ENCODE data around the gene UBE2J1.

DNA sequence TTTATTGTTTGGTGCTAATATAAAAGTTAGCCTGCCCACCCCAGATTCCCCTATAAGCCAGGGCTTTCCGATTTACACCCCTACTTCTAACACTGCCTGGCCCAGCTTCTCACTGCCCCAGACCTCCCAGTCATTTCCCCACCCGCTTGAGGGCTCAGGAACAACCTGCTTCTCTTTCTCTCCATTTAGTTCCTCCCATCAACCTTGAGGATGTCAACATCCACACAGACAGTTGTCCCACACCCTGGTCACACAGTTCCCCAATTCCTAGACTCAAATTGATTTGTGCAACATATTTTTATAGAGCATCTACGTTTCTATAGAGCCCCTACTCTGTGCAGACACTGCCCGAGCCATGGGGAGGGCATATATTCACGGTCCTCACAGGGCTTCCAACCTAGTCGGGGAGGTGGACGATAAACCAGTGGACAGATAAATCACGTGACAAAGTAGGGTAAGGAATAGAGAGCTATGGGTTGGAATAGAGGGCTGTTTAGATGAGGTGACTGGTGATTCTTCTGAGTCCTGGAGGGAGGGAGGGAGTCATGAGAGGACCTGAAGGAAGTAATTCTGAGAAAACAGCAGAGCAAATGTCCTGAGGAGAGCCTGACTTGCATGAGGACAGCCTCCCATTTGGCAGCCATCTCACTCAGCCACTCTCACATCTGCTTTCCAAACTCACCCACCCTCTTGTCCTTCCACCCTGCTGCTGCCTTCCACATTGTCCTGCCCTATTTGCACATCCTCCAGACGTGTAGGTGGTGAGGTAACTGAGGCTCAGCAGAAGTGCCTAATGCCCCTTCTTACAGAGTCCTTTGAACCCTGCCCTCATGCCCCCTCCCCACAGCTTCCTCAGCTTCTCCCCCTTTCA is 43.8 kb downstream of the UBE2J1 start:
- TF ChIP-seq, protein P1, sequence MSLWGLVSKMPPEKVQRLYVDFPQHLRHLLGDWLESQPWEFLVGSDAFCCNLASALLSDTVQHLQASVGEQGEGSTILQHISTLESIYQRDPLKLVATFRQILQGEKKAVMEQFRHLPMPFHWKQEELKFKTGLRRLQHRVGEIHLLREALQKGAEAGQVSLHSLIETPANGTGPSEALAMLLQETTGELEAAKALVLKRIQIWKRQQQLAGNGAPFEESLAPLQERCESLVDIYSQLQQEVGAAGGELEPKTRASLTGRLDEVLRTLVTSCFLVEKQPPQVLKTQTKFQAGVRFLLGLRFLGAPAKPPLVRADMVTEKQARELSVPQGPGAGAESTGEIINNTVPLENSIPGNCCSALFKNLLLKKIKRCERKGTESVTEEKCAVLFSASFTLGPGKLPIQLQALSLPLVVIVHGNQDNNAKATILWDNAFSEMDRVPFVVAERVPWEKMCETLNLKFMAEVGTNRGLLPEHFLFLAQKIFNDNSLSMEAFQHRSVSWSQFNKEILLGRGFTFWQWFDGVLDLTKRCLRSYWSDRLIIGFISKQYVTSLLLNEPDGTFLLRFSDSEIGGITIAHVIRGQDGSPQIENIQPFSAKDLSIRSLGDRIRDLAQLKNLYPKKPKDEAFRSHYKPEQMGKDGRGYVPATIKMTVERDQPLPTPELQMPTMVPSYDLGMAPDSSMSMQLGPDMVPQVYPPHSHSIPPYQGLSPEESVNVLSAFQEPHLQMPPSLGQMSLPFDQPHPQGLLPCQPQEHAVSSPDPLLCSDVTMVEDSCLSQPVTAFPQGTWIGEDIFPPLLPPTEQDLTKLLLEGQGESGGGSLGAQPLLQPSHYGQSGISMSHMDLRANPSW (CRISPR knock-in tag; IDR thresholded peaks at IDR 0.05): no peak
- TF ChIP-seq CHD2 (IDR thresholded peaks at IDR 0.05; ENCODE audit: low read depth, low read length) (no peak), MTA1 (IDR thresholded peaks at IDR 0.05; ENCODE audit: borderline replicate concordance) (no peak), POLR2A (conservative IDR thresholded peaks at IDR 0.05) (no peak), NFIC (IDR thresholded peaks at IDR 0.05) (no peak), XRCC3 (IDR thresholded peaks at IDR 0.05) (no peak), EP300 (IDR thresholded peaks at IDR 0.05; ENCODE audit: low read length) (no peak), PHF20 (IDR thresholded peaks at IDR 0.05; ENCODE audit: partially characterized antibody) (no peak), HDAC2 (IDR thresholded peaks at IDR 0.05) (no peak), ZNF589 (CRISPR knock-in tag; IDR thresholded peaks at IDR 0.05; ENCODE audit: low read depth) (no peak), LARP7 (IDR thresholded peaks at IDR 0.05) (no peak)
- TF ChIP-seq, protein P2, sequence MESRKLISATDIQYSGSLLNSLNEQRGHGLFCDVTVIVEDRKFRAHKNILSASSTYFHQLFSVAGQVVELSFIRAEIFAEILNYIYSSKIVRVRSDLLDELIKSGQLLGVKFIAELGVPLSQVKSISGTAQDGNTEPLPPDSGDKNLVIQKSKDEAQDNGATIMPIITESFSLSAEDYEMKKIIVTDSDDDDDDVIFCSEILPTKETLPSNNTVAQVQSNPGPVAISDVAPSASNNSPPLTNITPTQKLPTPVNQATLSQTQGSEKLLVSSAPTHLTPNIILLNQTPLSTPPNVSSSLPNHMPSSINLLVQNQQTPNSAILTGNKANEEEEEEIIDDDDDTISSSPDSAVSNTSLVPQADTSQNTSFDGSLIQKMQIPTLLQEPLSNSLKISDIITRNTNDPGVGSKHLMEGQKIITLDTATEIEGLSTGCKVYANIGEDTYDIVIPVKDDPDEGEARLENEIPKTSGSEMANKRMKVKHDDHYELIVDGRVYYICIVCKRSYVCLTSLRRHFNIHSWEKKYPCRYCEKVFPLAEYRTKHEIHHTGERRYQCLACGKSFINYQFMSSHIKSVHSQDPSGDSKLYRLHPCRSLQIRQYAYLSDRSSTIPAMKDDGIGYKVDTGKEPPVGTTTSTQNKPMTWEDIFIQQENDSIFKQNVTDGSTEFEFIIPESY (CRISPR knock-in tag; IDR thresholded peaks at IDR 0.05): no peak
- TF ChIP-seq, protein P3, sequence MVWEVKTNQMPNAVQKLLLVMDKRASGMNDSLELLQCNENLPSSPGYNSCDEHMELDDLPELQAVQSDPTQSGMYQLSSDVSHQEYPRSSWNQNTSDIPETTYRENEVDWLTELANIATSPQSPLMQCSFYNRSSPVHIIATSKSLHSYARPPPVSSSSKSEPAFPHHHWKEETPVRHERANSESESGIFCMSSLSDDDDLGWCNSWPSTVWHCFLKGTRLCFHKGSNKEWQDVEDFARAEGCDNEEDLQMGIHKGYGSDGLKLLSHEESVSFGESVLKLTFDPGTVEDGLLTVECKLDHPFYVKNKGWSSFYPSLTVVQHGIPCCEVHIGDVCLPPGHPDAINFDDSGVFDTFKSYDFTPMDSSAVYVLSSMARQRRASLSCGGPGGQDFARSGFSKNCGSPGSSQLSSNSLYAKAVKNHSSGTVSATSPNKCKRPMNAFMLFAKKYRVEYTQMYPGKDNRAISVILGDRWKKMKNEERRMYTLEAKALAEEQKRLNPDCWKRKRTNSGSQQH (CRISPR knock-in tag; IDR thresholded peaks at IDR 0.05): no peak
- TF ChIP-seq, protein P4, sequence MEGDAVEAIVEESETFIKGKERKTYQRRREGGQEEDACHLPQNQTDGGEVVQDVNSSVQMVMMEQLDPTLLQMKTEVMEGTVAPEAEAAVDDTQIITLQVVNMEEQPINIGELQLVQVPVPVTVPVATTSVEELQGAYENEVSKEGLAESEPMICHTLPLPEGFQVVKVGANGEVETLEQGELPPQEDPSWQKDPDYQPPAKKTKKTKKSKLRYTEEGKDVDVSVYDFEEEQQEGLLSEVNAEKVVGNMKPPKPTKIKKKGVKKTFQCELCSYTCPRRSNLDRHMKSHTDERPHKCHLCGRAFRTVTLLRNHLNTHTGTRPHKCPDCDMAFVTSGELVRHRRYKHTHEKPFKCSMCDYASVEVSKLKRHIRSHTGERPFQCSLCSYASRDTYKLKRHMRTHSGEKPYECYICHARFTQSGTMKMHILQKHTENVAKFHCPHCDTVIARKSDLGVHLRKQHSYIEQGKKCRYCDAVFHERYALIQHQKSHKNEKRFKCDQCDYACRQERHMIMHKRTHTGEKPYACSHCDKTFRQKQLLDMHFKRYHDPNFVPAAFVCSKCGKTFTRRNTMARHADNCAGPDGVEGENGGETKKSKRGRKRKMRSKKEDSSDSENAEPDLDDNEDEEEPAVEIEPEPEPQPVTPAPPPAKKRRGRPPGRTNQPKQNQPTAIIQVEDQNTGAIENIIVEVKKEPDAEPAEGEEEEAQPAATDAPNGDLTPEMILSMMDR (IDR thresholded peaks at IDR 0.05 in 2 of 3, conservative IDR thresholded peaks at IDR 0.05 in 1 of 3; ENCODE audit: insufficient read depth in 2 of 3, low read depth in 1 of 3, low read length in 3 of 3): no peak
